B cell (primary cell): Measurements from ENCODE around the gene PEAK1. TPM values are rescaled to one million over a fixed set of nuclear protein-coding genes. Genes with fewer than 3 reads are reported as not detected.

Experiments used
- ATAC-seq: fragments of 200-7000 bp; cut with Tn5 transposase; one replicate; pipeline ENCODE4 v1.10.0; 2021; ENCODE audit warnings: low read depth, mild to moderate bottlenecking, moderate number of reproducible peaks, moderate library complexity
- CTCF ChIA-PET: fragments of 350-600 bp; sonication (Branson Sonifier 250); formaldehyde crosslinking; loops from one replicate; lab custom pipeline; 2021; ENCODE audit warnings: antibody characterized with exemption, inconsistent platforms; lab: Charles Lee
- POLR2A ChIA-PET: fragments of 350-600 bp; sonication (Branson Sonifier 250); formaldehyde crosslinking; loops from one replicate; lab custom pipeline; 2021; ENCODE audit warnings: antibody characterized with exemption; lab: Charles Lee
- DNase-seq: peaks from one replicate; pipeline ENCODE4 v3.0.0; 2013
- H2AFZ ChIP-seq: 2 replicates; pipeline ENCODE4 v1.6.1; 2012; ENCODE audit warnings: mild to moderate bottlenecking, low read depth, low read length; ENCODE audit not compliant: insufficient read depth, poor library complexity, severe bottlenecking
- H3K27ac ChIP-seq, 2 donors: 1 replicate in 1 of 2; 2 replicates in 1 of 2; pipeline ENCODE4 v1.5.1; 2012 to 2013; ENCODE audit warnings: low read length in 2 of 2, mild to moderate bottlenecking in 2 of 2, moderate library complexity in 1 of 2
- H3K27me3 ChIP-seq, 4 experiments: fragments of 200-600 bp in 1 of 4; sonication (generic) in 1 of 4; replicated peaks in 1 of 4; 1 replicate in 2 of 4; 2 replicates in 2 of 4; pipeline versions ENCODE4 v1.6.1 to v1.7.0; 2013 to 2016; ENCODE audit warnings: low read length in 3 of 4, mild to moderate bottlenecking in 2 of 4, mixed read lengths in 1 of 4, moderate library complexity in 1 of 4; ENCODE audit not compliant: insufficient read depth in 4 of 4, control insufficient read depth in 3 of 4; ENCODE audit errors: control extremely low read depth in 1 of 4
- H3K36me3 ChIP-seq, 2 experiments: replicated peaks in 1 of 2; 1 replicate in 1 of 2; 2 replicates in 1 of 2; pipeline versions ENCODE4 v1.6.1 to v1.7.1; 2013; ENCODE audit warnings: low read length in 1 of 2; ENCODE audit not compliant: insufficient read depth in 2 of 2, control insufficient read depth in 1 of 2; ENCODE audit errors: control extremely low read depth in 1 of 2, extremely low read depth in 1 of 2
- H3K4me1 ChIP-seq, 2 donors: fragments of 200-600 bp in 1 of 2; sonication (generic) in 1 of 2; 1 replicate in 1 of 2; 2 replicates in 1 of 2; pipeline versions ENCODE4 v1.5.1 to v1.6.1; 2013 to 2017; ENCODE audit warnings: low read length in 2 of 2; ENCODE audit not compliant: control insufficient read depth in 2 of 2, insufficient read depth in 2 of 2
- H3K4me2 ChIP-seq: replicated peaks from 2 replicates; pipeline ENCODE3; 2012; ENCODE audit warnings: mild to moderate bottlenecking, low read depth, low read length; ENCODE audit not compliant: poor library complexity, severe bottlenecking
- H3K4me3 ChIP-seq, 5 experiments: fragments of 200-600 bp in 1 of 5; sonication (generic) in 1 of 5; 1 replicate in 3 of 5; 2 replicates in 2 of 5; pipeline versions ENCODE4 v1.5.1 to v1.7.0; 2011 to 2016; ENCODE audit warnings: low read length in 4 of 5, mild to moderate bottlenecking in 4 of 5, low read depth in 2 of 5, control low read depth in 1 of 5, moderate library complexity in 1 of 5; ENCODE audit not compliant: insufficient read depth in 1 of 5; ENCODE audit errors: control extremely low read depth in 1 of 5, extremely low read depth in 1 of 5
- H3K79me2 ChIP-seq: fragments of 200-600 bp; sonication (generic); one replicate; pipeline ENCODE4 v1.6.0; 2016; ENCODE audit warnings: low read length; ENCODE audit not compliant: control insufficient read depth, insufficient read depth
- H3K9ac ChIP-seq: fragments of 200-600 bp; sonication (generic); 2 replicates; pipeline ENCODE4 v1.6.1; 2017; ENCODE audit warnings: mild to moderate bottlenecking, low read length, moderate library complexity
- H3K9me3 ChIP-seq, 3 donors: one replicate each; pipeline versions ENCODE4 v1.6.1 to v1.7.1; 2013; ENCODE audit warnings: low read length in 2 of 3; ENCODE audit not compliant: control insufficient read depth in 2 of 3, insufficient read depth in 1 of 3; ENCODE audit errors: control extremely low read depth in 1 of 3
- H4K20me1 ChIP-seq: 2 replicates; pipeline ENCODE4 v1.6.0; 2012; ENCODE audit warnings: mild to moderate bottlenecking, low read length; ENCODE audit not compliant: insufficient read depth, control insufficient read depth, poor library complexity, severe bottlenecking
- H3K27ac Mint-ChIP-seq: one replicate; pipeline ENCODE4 v1.8.0; 2021; ENCODE audit warnings: mixed read lengths
- H3K27me3 Mint-ChIP-seq: one replicate; pipeline ENCODE4 v1.8.0; 2021; ENCODE audit warnings: mixed read lengths
- H3K4me1 Mint-ChIP-seq: one replicate; pipeline ENCODE4 v1.8.0; 2021; ENCODE audit warnings: mixed read lengths
- H3K4me3 Mint-ChIP-seq: one replicate; pipeline ENCODE4 v1.8.0; 2021; ENCODE audit warnings: mixed read lengths
- H3K9me3 Mint-ChIP-seq: one replicate; pipeline ENCODE4 v1.8.0; 2022; ENCODE audit warnings: mixed read lengths; ENCODE audit not compliant: insufficient read depth
- EZH2 ChIP-seq: IDR thresholded peaks from 2 replicates; pipeline ENCODE4 v1.6.1; 2012; ENCODE audit warnings: borderline replicate concordance, low read depth, mild to moderate bottlenecking, moderate library complexity, low read length; ENCODE audit not compliant: insufficient read depth, poor library complexity, severe bottlenecking
- WGBS: methylation state at CpG from one replicate; pipeline ENCODE4 v1.1.5; 2013; ENCODE audit warnings: missing lambda C conversion rate; ENCODE audit not compliant: insufficient coverage; 5-methylcytosine and 5-hydroxymethylcytosine counted together
- intact Hi-C: fragments of 100-400 bp; cut with micrococcal nuclease; formaldehyde crosslinking; loops from one replicate; pipeline ENCODE4 v1.10.0; 2022
- polyA plus RNA-seq: library from polyadenylated mRNA; depleted of rRNA; stranded (reverse); fragments of >200 nt; gene quantifications from 2 replicates; pipeline ENCODE4 v1.2.3, GENCODE V29; 2012
- total RNA-seq, 2 donors: library from RNA; stranded (reverse); fragments of 120-200 nt in 1 of 2; gene quantifications; 1 replicate in 1 of 2; 2 replicates in 1 of 2; pipeline versions ENCODE4 v1.2.3 to v1.2.4, GENCODE V29; 2013 to 2022
- TF ChIP-seq, protein P1 (sequence below): fragments of 200-600 bp; IDR thresholded peaks from one replicate; pipeline ENCODE4 v1.8.0; 2022; ENCODE audit warnings: antibody characterized with exemption, mild to moderate bottlenecking

PEAK1 gene
- total and polyA plus RNA-seq, 2 donors (not counting 1 experiment from before 2014, with no cell fraction given), result 13.4 to 38.0 TPM

DNA sequence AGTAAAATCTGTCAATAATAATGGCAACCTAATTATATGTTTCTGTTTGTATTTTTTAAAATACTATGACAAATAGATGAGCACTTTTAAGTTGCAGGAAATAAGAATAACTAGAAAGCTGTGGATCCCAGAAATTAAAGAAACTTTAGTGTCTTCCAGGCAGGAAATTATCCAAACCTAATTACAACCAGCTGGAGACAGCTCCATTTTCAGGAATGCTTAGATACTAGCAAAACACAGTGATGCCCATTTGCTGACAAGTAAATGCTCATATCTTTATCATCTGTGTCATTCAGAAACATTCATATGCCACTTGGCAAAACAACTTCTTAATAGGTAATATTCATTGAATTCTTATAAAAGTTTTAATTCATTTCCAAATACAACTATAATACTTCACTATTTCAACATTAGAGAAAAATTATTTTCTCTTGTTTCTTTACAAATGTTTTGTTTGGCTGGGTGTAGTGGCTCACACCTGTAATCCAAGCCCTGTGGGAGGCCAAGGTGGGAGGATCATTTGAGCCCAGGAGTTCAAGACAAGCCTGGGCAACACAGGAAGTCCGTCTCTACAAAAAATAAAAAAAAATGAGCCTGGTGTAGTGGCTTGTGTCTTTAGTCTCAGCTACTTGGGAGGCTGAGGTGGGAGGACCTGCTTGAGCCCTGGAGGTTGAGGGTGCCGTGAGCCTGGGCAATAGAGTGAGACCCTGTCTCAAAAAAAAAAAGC lies 179.9 kb downstream of the PEAK1 start:
- Mint-ChIP-seq H3K27me3 (no peaks in the 10 kb centered on the region), H3K27ac (no peak overlapping the region), H3K9me3 (peaks cover 2% of the 10 kb centered on the region), H3K4me1 (peaks cover 6% of the 10 kb centered on the region), H3K4me3 (no peak overlapping the region)
- H2AFZ ChIP-seq, result no peak overlapping the region
- ChIA-PET CTCF (no interaction called here), POLR2A (no interaction called here)
- H3K4me1 ChIP-seq, result no peaks in the 10 kb centered on the region
- H3K9me3 ChIP-seq, result peaks cover 0 to 15% (median 4%) of the 10 kb centered on the region in 3 donors
- H3K79me2 ChIP-seq, result no peaks in the 10 kb centered on the region
- H3K27ac ChIP-seq, result no peak overlapping the region
- no peak overlapping the region for H3K4me2 ChIP-seq
- no peaks in the 10 kb centered on the region for H4K20me1 ChIP-seq
- ATAC-seq, result no peak
- H3K27me3 ChIP-seq, result no peaks in the 10 kb centered on the region
- intact Hi-C loops, result no loop called here
- no peak for DNase-seq
- peaks cover 0 to 8% of the 10 kb centered on the region in 2 experiments for H3K36me3 ChIP-seq
- no peak overlapping the region for H3K9ac ChIP-seq
- H3K4me3 ChIP-seq, result no peak overlapping the region
- 100% methylated on average over 1 of the region's 2 CpGs for WGBS
- no peak for TF ChIP-seq EZH2
- TF ChIP-seq, protein P1, sequence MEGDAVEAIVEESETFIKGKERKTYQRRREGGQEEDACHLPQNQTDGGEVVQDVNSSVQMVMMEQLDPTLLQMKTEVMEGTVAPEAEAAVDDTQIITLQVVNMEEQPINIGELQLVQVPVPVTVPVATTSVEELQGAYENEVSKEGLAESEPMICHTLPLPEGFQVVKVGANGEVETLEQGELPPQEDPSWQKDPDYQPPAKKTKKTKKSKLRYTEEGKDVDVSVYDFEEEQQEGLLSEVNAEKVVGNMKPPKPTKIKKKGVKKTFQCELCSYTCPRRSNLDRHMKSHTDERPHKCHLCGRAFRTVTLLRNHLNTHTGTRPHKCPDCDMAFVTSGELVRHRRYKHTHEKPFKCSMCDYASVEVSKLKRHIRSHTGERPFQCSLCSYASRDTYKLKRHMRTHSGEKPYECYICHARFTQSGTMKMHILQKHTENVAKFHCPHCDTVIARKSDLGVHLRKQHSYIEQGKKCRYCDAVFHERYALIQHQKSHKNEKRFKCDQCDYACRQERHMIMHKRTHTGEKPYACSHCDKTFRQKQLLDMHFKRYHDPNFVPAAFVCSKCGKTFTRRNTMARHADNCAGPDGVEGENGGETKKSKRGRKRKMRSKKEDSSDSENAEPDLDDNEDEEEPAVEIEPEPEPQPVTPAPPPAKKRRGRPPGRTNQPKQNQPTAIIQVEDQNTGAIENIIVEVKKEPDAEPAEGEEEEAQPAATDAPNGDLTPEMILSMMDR, result no peak

DNA sequence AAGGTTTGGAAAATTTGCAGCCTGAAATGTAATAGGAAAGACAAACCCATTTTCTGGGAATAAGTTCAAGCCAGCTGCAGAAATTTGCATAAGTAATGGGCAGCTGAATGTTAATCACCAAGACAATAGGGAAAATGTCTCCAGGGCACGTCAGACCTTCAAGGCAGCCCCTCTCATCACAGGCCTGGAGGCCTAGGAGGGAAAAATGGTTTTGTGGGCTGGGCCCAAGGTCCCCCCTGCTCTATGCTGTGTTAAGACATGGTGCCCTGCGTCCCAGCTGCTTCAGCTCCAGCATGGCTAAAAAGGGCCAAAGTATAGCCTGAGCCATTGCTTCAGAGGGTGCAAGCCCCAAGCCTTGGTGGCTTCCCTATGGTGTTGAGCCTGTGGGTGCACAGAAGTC lies 184.3 kb downstream of the PEAK1 start:
- no peak overlapping the region for H3K4me3 ChIP-seq
- Mint-ChIP-seq H3K27ac (no peak overlapping the region), H3K4me1 (peaks cover 20% of the 10 kb centered on the region), H3K9me3 (peaks cover 2% of the 10 kb centered on the region), H3K27me3 (no peaks in the 10 kb centered on the region), H3K4me3 (no peak overlapping the region)
- H2AFZ ChIP-seq, result no peak overlapping the region
- peaks cover 0 to 8% of the 10 kb centered on the region in 2 experiments for H3K36me3 ChIP-seq
- no peak overlapping the region for H3K27ac ChIP-seq
- TF ChIP-seq, protein P1, result no peak
- TF ChIP-seq EZH2, result no peak
- ATAC-seq (no peak), DNase-seq (no peak)
- H3K9me3 ChIP-seq, result peaks cover 0 to 10% (median 4%) of the 10 kb centered on the region in 3 donors
- H3K79me2 ChIP-seq, result no peaks in the 10 kb centered on the region
- H3K27me3 ChIP-seq, result no peaks in the 10 kb centered on the region
- no peaks in the 10 kb centered on the region for H4K20me1 ChIP-seq
- H3K4me2 ChIP-seq, result no peak overlapping the region
- no peak overlapping the region for H3K9ac ChIP-seq
- CTCF ChIA-PET, result no interaction called here
- POLR2A ChIA-PET, result no interaction called here
- WGBS, result 100% methylated on average over 2 of the region's 2 CpGs
- intact Hi-C loops, result no loop called here
- H3K4me1 ChIP-seq, result peaks cover 0 to 4% of the 10 kb centered on the region in 2 donors
